Measurements from ENCODE around the gene GDF9. TPM values are rescaled to one million over a fixed set of nuclear protein-coding genes. Genes with fewer than 3 reads are reported as not detected.
A peak's percentile ranks its signal among the peaks of the same experiment; 100 is the strongest.

Gene GDF9
- total and polyA plus RNA-seq, 5 donors from 2014 or later, result 0.11 to 0.35 (median 0.24) TPM; not detected in 1

- ATAC-seq (ENCODE audit: low read depth in 2 of 2) (no peak), DNase-seq (no peak)
- Histone ChIP-seq H3K27me3 (ENCODE audit: control insufficient read depth, insufficient read depth, low read length) (peaks cover 27% of the 10 kb centered on the region), H3K36me3 (ENCODE audit: control insufficient read depth, insufficient read depth, low read length) (no peaks in the 10 kb centered on the region), H3K9me3 (ENCODE audit: control insufficient read depth in 2 of 2, low read length in 2 of 2) (no peaks in the 10 kb centered on the region), H3K27ac (ENCODE audit: insufficient read depth, low read length, poor library complexity, severe bottlenecking) (no peak overlapping the region), H3K4me1 (ENCODE audit: control insufficient read depth, insufficient read depth, low read length, poor library complexity, severe bottlenecking) (peaks cover 27% of the 10 kb centered on the region), H3K4me3 (ENCODE audit: low read depth, low read length) (no peak overlapping the region)
- no peaks in the 10 kb centered on the region for H3K36me3 Mint-ChIP-seq
- peaks cover 72% of the 10 kb centered on the region for H3K27me3 Mint-ChIP-seq
- H3K4me1 Mint-ChIP-seq, result peaks cover 0 to 19% (median 4%) of the 10 kb centered on the region in 4 donors
- peak overlapping the region in 2 of 4 donors; percentile 31 to 38 for H3K4me3 Mint-ChIP-seq
- no peak overlapping the region for H3K27ac Mint-ChIP-seq
- peaks cover 0 to 3% (median 0%) of the 10 kb centered on the region in 7 donors for H3K9me3 Mint-ChIP-seq
Measured at GRCh38 chr5:132827943-132828673, 38.2 kb downstream of the GDF9 start.

- peaks cover 27% of the 10 kb centered on the region for H3K27me3 ChIP-seq (ENCODE audit: control insufficient read depth, insufficient read depth, low read length)
Measured at GRCh38 chr5:132826424-132827082, 39.7 kb downstream of the GDF9 start.

GRCh38 chr5:132825834-132826391 is 40.4 kb downstream of the GDF9 start:
- Histone ChIP-seq H3K4me3 (ENCODE audit: low read depth, low read length) (no peak overlapping the region), H3K27me3 (ENCODE audit: control insufficient read depth, insufficient read depth, low read length) (peaks cover 27% of the 10 kb centered on the region), H3K9me3 (ENCODE audit: control insufficient read depth in 2 of 2, low read length in 2 of 2) (no peaks in the 10 kb centered on the region), H3K36me3 (ENCODE audit: control insufficient read depth, insufficient read depth, low read length) (no peaks in the 10 kb centered on the region), H3K27ac (ENCODE audit: insufficient read depth, low read length, poor library complexity, severe bottlenecking) (no peak overlapping the region), H3K4me1 (ENCODE audit: control insufficient read depth, insufficient read depth, low read length, poor library complexity, severe bottlenecking) (peaks cover 28% of the 10 kb centered on the region)
- no peak overlapping the region for H3K27ac Mint-ChIP-seq
- ATAC-seq (ENCODE audit: low read depth in 2 of 2) (no peak), DNase-seq (no peak)
- H3K36me3 Mint-ChIP-seq, result no peaks in the 10 kb centered on the region
- peaks cover 0 to 15% (median 4%) of the 10 kb centered on the region in 4 donors for H3K4me1 Mint-ChIP-seq
- peaks cover 0 to 3% (median 0%) of the 10 kb centered on the region in 7 donors for H3K9me3 Mint-ChIP-seq
- H3K27me3 Mint-ChIP-seq, result peaks cover 71% of the 10 kb centered on the region
- no peak overlapping the region for H3K4me3 Mint-ChIP-seq

More at GRCh38 chr5:132826424-132827082, 39.7 kb downstream of the GDF9 start:
- Mint-ChIP-seq H3K27me3 (peaks cover 71% of the 10 kb centered on the region), H3K4me3 (peak overlapping the region in 3 of 4 donors; percentile 38 to 82 (median 78)), H3K27ac (no peak overlapping the region), H3K36me3 (no peaks in the 10 kb centered on the region), H3K4me1 (peaks cover 0 to 19% (median 4%) of the 10 kb centered on the region in 4 donors), H3K9me3 (peaks cover 0 to 3% (median 0%) of the 10 kb centered on the region in 7 donors)
- Histone ChIP-seq H3K27ac (ENCODE audit: insufficient read depth, low read length, poor library complexity, severe bottlenecking) (no peak overlapping the region), H3K4me1 (ENCODE audit: control insufficient read depth, insufficient read depth, low read length, poor library complexity, severe bottlenecking) (peaks cover 29% of the 10 kb centered on the region), H3K36me3 (ENCODE audit: control insufficient read depth, insufficient read depth, low read length) (no peaks in the 10 kb centered on the region), H3K4me3 (ENCODE audit: low read depth, low read length) (no peak overlapping the region), H3K9me3 (ENCODE audit: control insufficient read depth in 2 of 2, low read length in 2 of 2) (no peaks in the 10 kb centered on the region)
- ATAC-seq (ENCODE audit: low read depth in 2 of 2) (no peak), DNase-seq (no peak)

- Mint-ChIP-seq H3K9me3 (peaks cover 0 to 3% (median 0%) of the 10 kb centered on the region in 7 donors), H3K4me3 (peak overlapping the region in 2 of 4 donors; percentile 7 to 39), H3K27ac (no peak overlapping the region), H3K27me3 (peaks cover 76% of the 10 kb centered on the region), H3K4me1 (peaks cover 0 to 18% (median 7%) of the 10 kb centered on the region in 4 donors), H3K36me3 (no peaks in the 10 kb centered on the region)
- no peak overlapping the region for H3K4me3 ChIP-seq (ENCODE audit: low read depth, low read length)
- ATAC-seq (ENCODE audit: low read depth in 2 of 2), result no peak
- H3K4me1 ChIP-seq (ENCODE audit: control insufficient read depth, insufficient read depth, low read length, poor library complexity, severe bottlenecking), result peaks cover 23% of the 10 kb centered on the region
- peaks cover 27% of the 10 kb centered on the region for H3K27me3 ChIP-seq (ENCODE audit: control insufficient read depth, insufficient read depth, low read length)
- H3K36me3 ChIP-seq (ENCODE audit: control insufficient read depth, insufficient read depth, low read length), result no peaks in the 10 kb centered on the region
- no peaks in the 10 kb centered on the region for H3K9me3 ChIP-seq (ENCODE audit: control insufficient read depth in 2 of 2, low read length in 2 of 2)
- no peak for DNase-seq
- H3K27ac ChIP-seq (ENCODE audit: insufficient read depth, low read length, poor library complexity, severe bottlenecking), result no peak overlapping the region
Measured at GRCh38 chr5:132825033-132825833, 41.0 kb downstream of the GDF9 start.

- H3K27ac Mint-ChIP-seq, result no peak overlapping the region
Measured at GRCh38 chr5:132824426-132824825, 41.8 kb downstream of the GDF9 start.

GRCh38 chr5:132823481-132824050 is 42.7 kb downstream of the GDF9 start:
- DNase-seq (no peak), ATAC-seq (ENCODE audit: low read depth in 2 of 2) (no peak)
- peaks cover 80% of the 10 kb centered on the region for H3K27me3 Mint-ChIP-seq
- H3K27ac Mint-ChIP-seq, result no peak overlapping the region
- H3K4me1 Mint-ChIP-seq, result peaks cover 0 to 20% (median 7%) of the 10 kb centered on the region in 4 donors
- no peak overlapping the region for H3K4me3 Mint-ChIP-seq
- Histone ChIP-seq H3K36me3 (ENCODE audit: control insufficient read depth, insufficient read depth, low read length) (no peaks in the 10 kb centered on the region), H3K9me3 (ENCODE audit: control insufficient read depth in 2 of 2, low read length in 2 of 2) (no peaks in the 10 kb centered on the region), H3K4me1 (ENCODE audit: control insufficient read depth, insufficient read depth, low read length, poor library complexity, severe bottlenecking) (peaks cover 15% of the 10 kb centered on the region), H3K4me3 (ENCODE audit: low read depth, low read length) (no peak overlapping the region), H3K27me3 (ENCODE audit: control insufficient read depth, insufficient read depth, low read length) (peaks cover 23% of the 10 kb centered on the region), H3K27ac (ENCODE audit: insufficient read depth, low read length, poor library complexity, severe bottlenecking) (no peak overlapping the region)
- H3K9me3 Mint-ChIP-seq, result peaks cover 0 to 5% (median 0%) of the 10 kb centered on the region in 7 donors
- no peaks in the 10 kb centered on the region for H3K36me3 Mint-ChIP-seq

More at GRCh38 chr5:132824426-132824825, 41.8 kb downstream of the GDF9 start:
- Mint-ChIP-seq H3K9me3 (peaks cover 0 to 6% (median 0%) of the 10 kb centered on the region in 7 donors), H3K4me1 (peaks cover 0 to 21% (median 10%) of the 10 kb centered on the region in 4 donors), H3K27me3 (peaks cover 80% of the 10 kb centered on the region), H3K36me3 (no peaks in the 10 kb centered on the region), H3K4me3 (peak overlapping the region in 1 of 4 donors; percentile 7)
- Histone ChIP-seq H3K27ac (ENCODE audit: insufficient read depth, low read length, poor library complexity, severe bottlenecking) (no peak overlapping the region), H3K4me3 (ENCODE audit: low read depth, low read length) (no peak overlapping the region), H3K9me3 (ENCODE audit: control insufficient read depth in 2 of 2, low read length in 2 of 2) (no peaks in the 10 kb centered on the region), H3K36me3 (ENCODE audit: control insufficient read depth, insufficient read depth, low read length) (no peaks in the 10 kb centered on the region), H3K4me1 (ENCODE audit: control insufficient read depth, insufficient read depth, low read length, poor library complexity, severe bottlenecking) (peaks cover 15% of the 10 kb centered on the region), H3K27me3 (ENCODE audit: control insufficient read depth, insufficient read depth, low read length) (peaks cover 26% of the 10 kb centered on the region)
- no peak for ATAC-seq (ENCODE audit: low read depth in 2 of 2)
- no peak for DNase-seq
